BJ (cell line): ENCODE results near the gene STK31. TPM values are rescaled to one million over a fixed set of nuclear protein-coding genes. Genes with fewer than 3 reads are reported as not detected.
"Not testable (repeated sequence)": the region's sequence is repeated elsewhere in the genome, so short reads cannot be mapped to it uniquely, and the experiment has no call there.

Source experiments
- CTCF ChIA-PET: fragments of 350-600 bp; formaldehyde crosslinking; extraction: SDS; loops from one replicate; lab custom pipeline; 2021; ENCODE audit warnings: antibody characterized with exemption, inconsistent platforms; lab: Yijun Ruan, JAX
- POLR2A ChIA-PET: fragments of 300-600 bp; sonication (Branson Sonifier 250); formaldehyde crosslinking; extraction: SDS; loops from one replicate; lab custom pipeline; 2021; ENCODE audit warnings: antibody characterized with exemption; lab: Charles Lee
- DNase-seq: peaks from one replicate; pipeline ENCODE4 v3.0.0-alpha.2; 2011; ENCODE audit warnings: low read depth
- H3K27me3 ChIP-seq: 2 replicates; pipeline ENCODE4 v1.6.0; 2011; ENCODE audit warnings: low read length; ENCODE audit not compliant: control insufficient read depth, insufficient read depth
- H3K36me3 ChIP-seq: 2 replicates; pipeline ENCODE4 v1.5.1; 2011; ENCODE audit warnings: low read length; ENCODE audit not compliant: control insufficient read depth, insufficient read depth
- H3K4me3 ChIP-seq: 2 replicates; pipeline ENCODE4 v1.5.1; 2011; ENCODE audit warnings: low read depth, mild to moderate bottlenecking, control low read depth, low read length
- CTCF ChIP-seq: IDR thresholded peaks from 2 replicates; pipeline ENCODE4 v1.5.1; 2011; ENCODE audit warnings: low read depth, mild to moderate bottlenecking, control low read depth, inconsistent platforms, low read length, moderate library complexity; ENCODE audit not compliant: insufficient read depth
- polyA plus RNA-seq: library from polyadenylated mRNA; depleted of rRNA; stranded (reverse); fragments of >200 nt; gene quantifications from 2 replicates; pipeline ENCODE4 v1.2.3, GENCODE V29; 2011

The STK31 gene
- polyA plus RNA-seq, 1 experiment = not detected

GRCh38 chr7:23664122-23664521, 45.9 kb upstream of the STK31 start:
- H3K4me3 ChIP-seq = no peak overlapping the region
- no peaks in the 10 kb centered on the region for H3K27me3 ChIP-seq
- POLR2A ChIA-PET = no interaction called here
- CTCF ChIA-PET = no interaction called here
- TF ChIP-seq CTCF = no peak
- H3K36me3 ChIP-seq = no peaks in the 10 kb centered on the region
- DNase-seq = no peak

GRCh38 chr7:23672033-23672432, 38.0 kb upstream of the STK31 start:
- CTCF ChIA-PET = interaction anchor here (2.4 kb wide), 1 partner anchor 101 kb away, joined by 6 read pairs; no protein-coding TSS in a partner anchor
- no peak for DNase-seq
- no peaks in the 10 kb centered on the region; the same call in 1 of the 2 replicates for H3K27me3 ChIP-seq
- POLR2A ChIA-PET = no interaction called here
- no peaks in the 10 kb centered on the region for H3K36me3 ChIP-seq
- no peak for TF ChIP-seq CTCF
- no peak overlapping the region for H3K4me3 ChIP-seq

- peak; percentile 74 for TF ChIP-seq CTCF
- ChIA-PET POLR2A (interaction anchor here (0.6 kb wide), 1 partner anchor 562 kb away, joined by 4 read pairs; no protein-coding TSS in a partner anchor), CTCF (interaction anchor here (0.7 to 1.9 kb wide), 5 partner anchors 9 to 110 kb away, joined by 3 to 4 read pairs (median 4); partner anchors contain the start of gene STK31)
- DNase-seq = peak; percentile 5
- no peaks in the 10 kb centered on the region for H3K36me3 ChIP-seq
- peak within 1 kb of the TSS; percentile 49 for H3K4me3 ChIP-seq
- no peaks in the 10 kb centered on the region for H3K27me3 ChIP-seq
Observed at GRCh38 chr7:23679898-23680413, 30.1 kb upstream of the STK31 start, which contains the start of gene FAM221A. Gene FAM221A (plus strand): TSS chr7:23680199. CDS start chr7:23680219, 20 bp downstream.

- Histone ChIP-seq H3K36me3 (no peaks in the 10 kb centered on the region), H3K4me3 (peak overlapping the region; percentile 49), H3K27me3 (no peaks in the 10 kb centered on the region)
- ChIA-PET POLR2A (interaction anchor here (0.6 kb wide), 1 partner anchor 563 kb away, joined by 4 read pairs; no protein-coding TSS in a partner anchor), CTCF (interaction anchor here (0.7 to 2.2 kb wide), 4 partner anchors 10 to 134 kb away, joined by 3 to 5 read pairs (median 4); no protein-coding TSS in a partner anchor)
- TF ChIP-seq CTCF = no peak
- no peak for DNase-seq
Observed at GRCh38 chr7:23680414-23681405, 29.3 kb upstream of the STK31 start.

GRCh38 chr7:23684041-23684440, 26.0 kb upstream of the STK31 start:
- CTCF ChIA-PET = interaction anchor here (0.6 to 3.0 kb wide), 2 partner anchors 13 to 136 kb away, joined by 3 to 17 read pairs; no protein-coding TSS in a partner anchor
- H3K36me3 ChIP-seq, H3K27me3 ChIP-seq, DNase-seq, POLR2A ChIA-PET, H3K4me3 ChIP-seq: not testable (repeated sequence)
